HG02981 (cell line): ENCODE data around the gene DCUN1D4.
"Not testable (repeated sequence)": the region's sequence is repeated elsewhere in the genome, so short reads cannot be mapped to it uniquely, and the experiment has no call there.

Source experiments
- ATAC-seq: cut with Tn5 transposase; IDR thresholded peaks from one replicate; pipeline ENCODE4 v1.9.1; 2021; ENCODE audit warnings: mild to moderate bottlenecking, moderate library complexity; ENCODE audit not compliant: unreplicated experiment

DCUN1D4 gene

DNA sequence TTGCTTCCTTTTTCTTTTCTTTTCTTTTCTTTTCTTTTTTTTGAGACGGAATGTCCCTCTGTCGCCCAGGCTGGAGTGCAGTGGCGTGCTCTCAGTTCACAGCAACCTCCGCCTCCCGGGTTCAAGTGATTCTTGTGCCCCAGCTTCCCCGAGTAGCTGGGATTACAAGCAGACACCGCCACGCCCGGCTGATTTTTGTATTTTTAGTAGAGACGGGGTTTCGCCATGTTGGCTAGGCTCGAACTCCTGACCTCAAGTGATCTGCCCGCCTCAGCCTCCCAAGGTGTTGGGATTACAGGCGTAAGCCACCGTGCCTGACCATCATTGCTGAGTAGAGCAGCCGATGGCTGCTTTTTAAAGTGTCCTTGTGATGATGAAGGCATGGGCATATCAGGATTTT, 50.4 kb downstream of the DCUN1D4 start:
- ATAC-seq, result not testable (repeated sequence)

DNA sequence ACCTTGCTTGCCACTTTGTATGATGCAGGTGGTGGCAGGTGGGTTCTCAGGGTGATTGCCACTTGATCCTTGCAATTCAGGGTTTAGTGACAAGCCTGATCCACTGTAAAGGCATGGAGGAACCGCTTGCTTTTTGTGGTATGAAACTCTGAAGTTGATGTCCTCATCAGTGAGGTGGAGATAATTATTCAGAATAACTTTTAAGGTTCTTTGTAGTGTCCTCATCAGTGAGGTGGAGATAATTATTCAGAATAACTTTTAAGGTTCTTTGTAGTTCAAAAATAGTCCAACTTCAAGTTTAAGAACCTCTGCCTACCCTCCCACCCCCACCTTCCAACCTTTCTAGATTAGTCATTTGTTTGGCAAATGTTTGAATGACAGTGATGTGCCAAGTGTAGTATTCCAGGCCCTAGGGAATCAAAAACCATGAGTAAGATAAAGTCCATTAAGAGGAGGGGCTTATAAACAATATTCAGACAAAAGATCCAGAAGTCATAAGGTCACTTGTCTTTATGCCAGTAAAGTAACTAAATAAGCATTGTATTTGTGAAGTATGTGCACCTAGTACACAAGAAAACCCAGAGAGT, 51.2 kb downstream of the DCUN1D4 start:
- no peak for ATAC-seq

- peak; percentile 63 for ATAC-seq
Observed at GRCh38 chr4:51895158-51895557, 52.2 kb downstream of the DCUN1D4 start.

GRCh38 chr4:51895816-51896408, 53.0 kb downstream of the DCUN1D4 start:
- ATAC-seq, result peak; percentile 98

DNA sequence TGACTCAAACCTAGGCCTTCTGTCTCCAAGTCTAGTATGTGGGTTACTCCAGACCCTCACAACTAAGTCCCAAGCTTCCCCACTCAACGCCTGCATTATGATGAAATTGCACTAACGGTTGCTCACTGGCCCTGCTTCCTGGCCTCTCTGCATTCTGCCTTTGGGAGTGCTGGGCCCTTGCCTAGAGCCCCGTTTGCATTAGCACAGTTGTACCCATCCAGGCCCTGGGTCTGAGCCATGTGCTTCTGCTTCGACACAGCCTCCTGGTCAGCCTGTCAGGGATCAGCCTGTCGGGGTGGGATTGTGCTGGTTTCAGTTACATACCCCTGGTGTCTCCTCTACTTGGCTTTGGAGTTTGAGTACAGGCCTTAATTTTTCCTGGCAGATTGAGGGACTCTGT, 58.4 kb downstream of the DCUN1D4 start:
- ATAC-seq, result no peak

- peak; percentile 98 for ATAC-seq
Observed at GRCh38 chr4:51906167-51906958, 63.4 kb downstream of the DCUN1D4 start.

DNA sequence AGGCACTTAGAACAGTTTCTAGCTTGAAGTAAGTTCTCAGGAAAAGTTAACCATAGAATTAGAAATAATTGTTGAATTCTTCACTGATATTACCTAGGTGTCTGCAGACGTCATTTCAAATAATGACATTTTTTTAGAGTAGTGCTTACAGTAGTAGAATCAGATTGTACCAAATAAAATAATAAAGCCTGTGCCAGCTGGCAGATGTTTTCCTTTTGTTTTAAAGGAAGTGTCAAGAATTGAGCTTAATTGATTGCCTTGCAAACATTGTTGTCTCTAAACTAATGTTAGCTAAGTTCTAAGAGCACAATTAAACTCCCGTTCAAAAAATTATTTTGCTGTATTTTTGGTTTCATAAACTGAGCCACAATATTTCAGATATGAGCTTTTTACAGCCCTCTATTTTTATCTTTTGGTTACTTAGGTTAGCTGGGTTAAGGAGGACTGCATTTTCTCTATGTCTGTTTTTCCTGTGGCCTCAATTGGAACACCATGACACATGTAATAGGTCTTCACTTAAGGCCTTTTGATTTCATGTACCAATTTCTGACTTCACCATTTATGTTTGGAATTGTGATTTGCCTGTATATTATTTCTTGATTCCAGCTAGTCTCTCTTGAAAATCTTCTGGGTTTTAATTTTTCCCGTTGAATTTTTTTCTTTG, 64.2 kb downstream of the DCUN1D4 start:
- no peak for ATAC-seq

DNA sequence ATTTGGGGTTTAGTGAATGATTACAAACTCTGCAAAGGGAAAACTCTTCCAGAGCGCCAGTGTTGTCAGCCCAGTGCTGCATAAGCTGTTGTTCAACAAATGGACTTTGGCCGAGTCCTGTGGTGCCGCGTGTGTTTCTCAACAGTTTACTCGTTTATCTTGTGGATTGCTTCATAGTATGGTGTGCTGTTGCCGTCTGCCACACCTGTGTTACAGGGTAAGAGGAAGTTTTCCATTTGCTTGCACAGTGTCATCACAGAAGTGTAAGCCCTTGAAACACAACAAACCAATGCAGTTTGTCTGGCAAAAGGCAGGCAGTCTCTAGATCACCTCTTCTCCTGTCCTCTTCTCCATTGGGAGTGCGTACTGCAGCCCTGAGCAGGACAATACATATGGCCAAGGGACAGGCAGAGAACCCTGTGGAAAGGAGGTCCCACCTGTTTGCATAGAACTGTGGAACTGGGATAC, 66.3 kb downstream of the DCUN1D4 start:
- ATAC-seq, result no peak

- no peak for ATAC-seq
Observed at GRCh38 chr4:51918251-51918650, 75.3 kb downstream of the DCUN1D4 start.

GRCh38 chr4:51923343-51923742, 80.4 kb downstream of the DCUN1D4 start:
- no peak for ATAC-seq

DNA sequence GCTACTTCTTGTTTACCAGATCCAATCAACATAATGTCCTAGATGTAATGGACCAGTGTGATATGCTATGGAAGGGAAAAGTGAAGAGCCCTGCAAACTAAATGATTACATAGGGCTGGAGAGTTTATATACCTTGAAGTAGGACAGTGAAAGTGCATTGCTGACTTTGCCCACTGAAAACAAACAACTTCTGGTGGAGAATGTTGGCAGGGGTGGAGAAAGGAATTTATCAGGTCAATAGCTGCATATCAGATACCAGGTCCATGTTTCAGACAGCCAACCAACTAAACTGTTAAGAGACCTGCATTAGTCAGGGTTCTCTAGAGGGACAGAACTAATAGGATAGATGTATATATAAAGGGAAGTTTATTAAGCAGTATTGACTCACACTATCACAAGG, 82.4 kb downstream of the DCUN1D4 start:
- ATAC-seq, result no peak

DNA sequence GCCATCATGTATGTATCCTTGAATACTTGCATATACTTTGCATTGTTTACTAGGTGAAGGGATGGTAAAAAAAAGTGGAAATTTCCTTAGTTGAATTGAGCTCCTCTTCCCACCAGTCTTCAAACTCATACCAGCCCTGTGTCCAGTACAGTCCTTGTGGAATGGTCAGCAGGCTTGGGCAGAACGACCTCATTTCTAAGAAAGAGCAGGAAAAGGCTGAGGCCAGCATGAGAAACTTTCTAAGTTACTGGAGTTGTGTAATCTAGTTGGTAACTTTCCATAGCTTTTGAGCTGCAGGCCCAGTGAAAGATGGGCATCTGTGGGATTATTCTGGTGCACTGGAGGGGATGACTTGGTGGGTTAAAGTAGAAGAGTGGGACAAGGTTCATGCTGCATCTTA, 87.6 kb downstream of the DCUN1D4 start:
- ATAC-seq, result no peak

DNA sequence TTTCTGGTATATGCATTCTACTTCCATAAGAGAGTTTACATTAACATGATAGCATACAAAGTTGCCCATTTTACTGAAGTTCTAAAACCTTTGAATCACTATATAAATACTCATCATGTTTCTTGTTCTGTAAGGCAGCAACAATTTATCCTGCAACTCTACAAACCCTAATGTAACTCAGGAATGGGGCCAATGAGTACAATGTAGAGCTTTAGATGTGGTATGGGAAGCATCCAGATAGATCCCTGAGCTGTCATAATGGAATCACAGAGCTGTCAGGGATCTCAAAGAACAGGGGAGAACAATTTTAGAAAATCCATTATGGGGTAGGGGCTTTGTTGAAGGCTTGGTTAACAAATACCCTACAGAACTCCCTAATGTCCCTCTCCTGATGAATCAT, 88.5 kb downstream of the DCUN1D4 start:
- ATAC-seq, result no peak

GRCh38 chr4:51932261-51932660, 89.3 kb downstream of the DCUN1D4 start:
- ATAC-seq, result no peak

GRCh38 chr4:51932684-51933083, 89.7 kb downstream of the DCUN1D4 start:
- no peak for ATAC-seq

GRCh38 chr4:51940460-51940859, 97.5 kb downstream of the DCUN1D4 start:
- ATAC-seq, result not testable (repeated sequence)

- ATAC-seq, result no peak
Observed at GRCh38 chr4:51942108-51942832, 99.3 kb downstream of the DCUN1D4 start.

DNA sequence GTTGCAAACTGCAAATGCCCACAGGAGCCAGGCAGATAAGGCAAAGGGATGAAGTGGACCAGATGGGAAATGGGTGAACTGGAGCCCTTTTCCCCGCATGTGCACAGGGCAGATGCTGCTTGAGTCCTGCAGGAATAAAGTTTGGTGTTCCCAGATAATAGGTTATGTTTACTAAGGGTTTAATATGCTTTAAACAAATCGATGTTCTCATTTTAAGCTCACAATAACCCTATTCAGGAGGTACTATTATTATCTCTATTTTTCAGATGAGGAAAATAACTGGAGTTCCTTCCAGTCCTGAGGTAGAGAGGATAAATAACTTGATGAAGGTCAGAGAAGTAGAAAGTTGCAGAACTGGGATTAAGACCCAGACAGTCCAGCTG, 99.9 kb downstream of the DCUN1D4 start:
- no peak for ATAC-seq

DNA sequence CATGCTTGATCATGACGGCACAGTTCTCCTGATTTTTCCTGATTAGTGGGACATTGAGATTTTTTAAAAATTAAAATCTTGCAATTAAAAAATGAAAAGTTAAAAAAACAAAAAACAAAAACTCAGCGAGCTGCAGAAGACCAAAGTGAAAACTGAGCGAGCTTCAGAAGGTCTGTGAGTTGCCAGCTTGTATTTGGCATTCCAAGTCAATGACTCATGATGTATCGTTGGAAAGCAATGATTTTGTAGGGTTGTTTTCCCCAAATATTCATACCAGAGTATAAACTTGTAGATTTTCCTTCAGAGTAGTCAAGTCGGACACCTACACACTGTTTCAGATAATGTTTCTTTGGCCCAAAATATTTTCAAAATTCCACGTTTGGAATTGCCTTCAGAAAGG, 100.3 kb downstream of the DCUN1D4 start:
- no peak for ATAC-seq

DNA sequence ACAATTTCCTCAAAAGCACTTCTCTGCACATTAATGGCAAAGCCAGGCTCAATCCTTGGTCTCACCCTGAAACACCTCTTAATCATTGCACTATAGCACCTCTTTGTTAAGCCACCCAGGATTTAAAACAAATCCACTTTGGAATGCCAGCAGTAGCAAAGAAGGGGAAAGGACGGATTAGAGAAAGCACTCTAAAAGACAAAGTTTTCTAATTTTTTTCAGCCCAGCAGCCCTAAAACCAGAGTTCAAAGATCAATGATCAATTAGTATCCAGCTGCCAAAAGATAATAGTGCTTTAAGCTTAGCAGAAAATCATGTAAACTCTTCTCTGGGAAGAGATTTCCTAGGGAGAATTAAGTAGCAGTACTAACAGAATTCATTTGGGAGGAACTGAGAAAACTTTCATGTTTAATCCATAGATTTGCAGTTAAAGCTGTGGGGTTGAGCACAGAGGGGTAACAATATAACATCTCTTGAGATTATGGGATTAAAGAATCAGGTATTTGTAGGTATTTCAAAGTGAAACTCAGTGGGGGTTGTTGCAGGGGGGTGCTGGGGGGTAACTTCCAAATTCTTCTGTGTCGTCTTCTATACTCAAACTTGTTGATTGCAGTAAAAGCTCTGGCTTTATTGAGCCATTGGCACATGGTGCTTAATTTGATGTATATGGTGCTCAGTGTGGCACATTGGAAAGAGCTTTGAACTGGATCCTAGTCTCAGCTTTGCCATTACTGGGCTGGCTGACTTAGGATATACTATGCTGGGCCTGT, 115.4 kb downstream of the DCUN1D4 start:
- ATAC-seq, result no peak
